Measurements from ENCODE around the gene COX5B. TPM values are rescaled to one million over a fixed set of nuclear protein-coding genes. Genes with fewer than 3 reads are reported as not detected.

Gene COX5B
- 267 to 330 TPM (median 317 TPM) in 5 replicates for total RNA-seq (2022; extraction: Qiagen RNA extraction)

GRCh38 chr2:97645695-97646629 is at the start of gene COX5B:
COX5B (plus strand) TSS chr2:97646062; CDS start chr2:97646087, 25 bp downstream.

GRCh38 chr2:97663962-97664635 is 18.2 kb downstream of the COX5B start, which contains the start of gene ACTR1B:
ACTR1B (minus strand) TSS chr2:97664044; CDS start chr2:97663890, 154 bp downstream.

GRCh38 chr2:97669448-97669847 is 23.6 kb downstream of the COX5B start, which contains the start of gene C2orf92:
C2orf92 (plus strand) TSS chr2:97669713; CDS start chr2:97669789, 76 bp downstream.

Other genes with a start within 250 kb of the COX5B start
- gene ANKRD36B, start 56.2 kb upstream of the COX5B start, total RNA-seq (2022; extraction: Qiagen RNA extraction), result 4.1 to 5.7 TPM (median 4.8 TPM) in 5 replicates
- gene ACTR1B, start 18.0 kb downstream of the COX5B start, total RNA-seq (2022; extraction: Qiagen RNA extraction), result 30.4 to 48.3 TPM (median 43.8 TPM) in 5 replicates
- 0.91 to 1.4 TPM (median 1.1 TPM) in 5 replicates for gene C2orf92, start 23.7 kb downstream of the COX5B start, total RNA-seq (2022; extraction: Qiagen RNA extraction)
- 0.03 to 0.15 TPM in 2 of 5 replicates, not detected in the others for gene ZAP70, start 67.5 kb downstream of the COX5B start, total RNA-seq (2022; extraction: Qiagen RNA extraction)

All from A549 treated with CORT108297 at 1 μM for 4 hours (cell line).